Mammary epithelial cell (primary cell): ENCODE data around the gene UMAD1.

Experiments
- EZH2 ChIP-seq: IDR thresholded peaks from 2 replicates; pipeline ENCODE4 v1.6.1; 2012; ENCODE audit warnings: low read length, inconsistent platforms, borderline replicate concordance
- TF ChIP-seq, protein P1 (sequence below), 2 donors: IDR thresholded peaks in 1 of 2; conservative IDR thresholded peaks in 1 of 2; 2 replicates each; pipeline ENCODE4 v1.5.1; 2011 to 2012; ENCODE audit warnings: inconsistent platforms in 2 of 2, low read length in 2 of 2, mild to moderate bottlenecking in 2 of 2, control low read depth in 1 of 2, low read depth in 1 of 2; ENCODE audit not compliant: insufficient read depth in 1 of 2; ENCODE audit errors: extremely low read depth in 1 of 2

DNA sequence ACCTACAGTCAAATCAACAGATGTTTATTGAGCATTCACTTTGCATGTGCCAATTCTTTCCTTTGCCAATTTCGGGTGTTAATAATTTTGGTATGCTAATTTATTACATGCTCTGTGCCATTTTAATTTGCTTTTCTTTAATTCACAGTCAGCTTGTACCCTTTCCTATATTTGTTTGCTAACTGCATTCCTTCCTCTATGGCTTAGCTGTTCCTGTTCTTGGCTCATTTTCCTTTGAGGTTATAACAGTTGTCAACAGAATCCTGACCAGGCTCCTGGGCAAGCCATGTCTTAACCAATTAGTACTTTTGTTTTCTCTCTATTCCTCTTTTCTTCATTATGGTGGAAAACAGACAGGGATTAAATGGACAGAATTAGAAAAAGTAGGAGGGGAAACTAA lies 151.5 kb downstream of the UMAD1 start:
- TF ChIP-seq EZH2, result no peak
- TF ChIP-seq, protein P1, sequence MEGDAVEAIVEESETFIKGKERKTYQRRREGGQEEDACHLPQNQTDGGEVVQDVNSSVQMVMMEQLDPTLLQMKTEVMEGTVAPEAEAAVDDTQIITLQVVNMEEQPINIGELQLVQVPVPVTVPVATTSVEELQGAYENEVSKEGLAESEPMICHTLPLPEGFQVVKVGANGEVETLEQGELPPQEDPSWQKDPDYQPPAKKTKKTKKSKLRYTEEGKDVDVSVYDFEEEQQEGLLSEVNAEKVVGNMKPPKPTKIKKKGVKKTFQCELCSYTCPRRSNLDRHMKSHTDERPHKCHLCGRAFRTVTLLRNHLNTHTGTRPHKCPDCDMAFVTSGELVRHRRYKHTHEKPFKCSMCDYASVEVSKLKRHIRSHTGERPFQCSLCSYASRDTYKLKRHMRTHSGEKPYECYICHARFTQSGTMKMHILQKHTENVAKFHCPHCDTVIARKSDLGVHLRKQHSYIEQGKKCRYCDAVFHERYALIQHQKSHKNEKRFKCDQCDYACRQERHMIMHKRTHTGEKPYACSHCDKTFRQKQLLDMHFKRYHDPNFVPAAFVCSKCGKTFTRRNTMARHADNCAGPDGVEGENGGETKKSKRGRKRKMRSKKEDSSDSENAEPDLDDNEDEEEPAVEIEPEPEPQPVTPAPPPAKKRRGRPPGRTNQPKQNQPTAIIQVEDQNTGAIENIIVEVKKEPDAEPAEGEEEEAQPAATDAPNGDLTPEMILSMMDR (conservative IDR thresholded peaks at IDR 0.05 in 1 of 2, IDR thresholded peaks at IDR 0.05 in 1 of 2; ENCODE audit: extremely low read depth in 1 of 2, insufficient read depth in 1 of 2, low read depth in 1 of 2, low read length in 2 of 2), result no peak
